Mesendoderm (in vitro differentiated cells): Measurements from ENCODE around the gene GNLY.
"Not testable (repeated sequence)": the region's sequence is repeated elsewhere in the genome, so short reads cannot be mapped to it uniquely, and the experiment has no call there.

Experiments
- DNase-seq: peaks from one replicate; pipeline ENCODE4 v3.0.0; 2013
- H2AK5ac ChIP-seq: 2 replicates; pipeline ENCODE4 v1.6.1; 2013; ENCODE audit warnings: low read length, inconsistent platforms
- H2BK120ac ChIP-seq: 2 replicates; pipeline ENCODE4 v1.6.1; 2013; ENCODE audit warnings: low read depth, mild to moderate bottlenecking, low read length, moderate library complexity, mixed read lengths
- H2BK15ac ChIP-seq: replicated peaks from 2 replicates; pipeline ENCODE4 v1.6.1; 2013; ENCODE audit warnings: low read depth, mild to moderate bottlenecking, moderate library complexity
- H2BK5ac ChIP-seq: 2 replicates; pipeline ENCODE4 v1.6.1; 2013; ENCODE audit warnings: low read length, inconsistent platforms
- H3K18ac ChIP-seq: 2 replicates; pipeline ENCODE4 v1.6.1; 2013; ENCODE audit warnings: mild to moderate bottlenecking, low read length, mixed read lengths
- H3K23ac ChIP-seq: one replicate; pipeline ENCODE4 v1.6.1; 2013; ENCODE audit warnings: low read length
- H3K27ac ChIP-seq: 2 replicates; pipeline ENCODE4 v1.5.1; 2013; ENCODE audit warnings: low read depth, mild to moderate bottlenecking, inconsistent platforms, low read length, moderate library complexity
- H3K27me3 ChIP-seq: 2 replicates; pipeline ENCODE4 v1.6.1; 2013; ENCODE audit warnings: low read length, control low read depth, mild to moderate bottlenecking, inconsistent platforms; ENCODE audit not compliant: insufficient read depth, poor library complexity
- H3K36me3 ChIP-seq: 2 replicates; pipeline ENCODE4 v1.6.1; 2013; ENCODE audit warnings: low read length, inconsistent platforms; ENCODE audit not compliant: control insufficient read depth, insufficient read depth
- H3K4ac ChIP-seq: one replicate; pipeline ENCODE4 v1.6.1; 2013; ENCODE audit warnings: low read depth, mild to moderate bottlenecking, low read length, moderate library complexity
- H3K4me1 ChIP-seq: 2 replicates; pipeline ENCODE4 v1.6.1; 2013; ENCODE audit warnings: low read depth, low read length, inconsistent platforms; ENCODE audit not compliant: control insufficient read depth
- H3K4me2 ChIP-seq: 2 replicates; pipeline ENCODE4 v1.6.1; 2013; ENCODE audit warnings: low read length
- H3K4me3 ChIP-seq: 2 replicates; pipeline ENCODE4 v1.5.1; 2013; ENCODE audit warnings: mild to moderate bottlenecking, low read length
- H3K56ac ChIP-seq: one replicate; pipeline ENCODE4 v1.6.1; 2013; ENCODE audit warnings: low read length
- H3K79me1 ChIP-seq: 2 replicates; pipeline ENCODE4 v1.6.1; 2013; ENCODE audit warnings: low read length, inconsistent platforms
- H3K79me2 ChIP-seq: 2 replicates; pipeline ENCODE4 v1.6.1; 2013; ENCODE audit warnings: mild to moderate bottlenecking, low read length; ENCODE audit not compliant: control insufficient read depth, insufficient read depth
- H3K9ac ChIP-seq: 2 replicates; pipeline ENCODE4 v1.6.1; 2013; ENCODE audit warnings: low read length, inconsistent platforms
- H4K5ac ChIP-seq: one replicate; pipeline ENCODE4 v1.6.1; 2013; ENCODE audit warnings: low read length
- H4K8ac ChIP-seq: one replicate; pipeline ENCODE4 v1.6.1; 2013; ENCODE audit warnings: low read depth, mild to moderate bottlenecking, control low read depth, low read length, moderate library complexity
- WGBS: extraction: QIAGEN DNeasy Blood & Tissue Kit; methylation state at CpG from one replicate; pipeline ENCODE4 v1.1.7; 2013; ENCODE audit warnings: low lambda C conversion rate, missing lambda C conversion rate; ENCODE audit not compliant: insufficient coverage; ENCODE audit errors: extremely low coverage; 5-methylcytosine and 5-hydroxymethylcytosine counted together

GNLY gene

GRCh38 chr2:85655961-85656417 lies 38.2 kb upstream of the GNLY start:
- no peak overlapping the region for H2BK5ac ChIP-seq
- no peak overlapping the region for H4K5ac ChIP-seq
- no peak overlapping the region for H2BK120ac ChIP-seq
- H3K79me1 ChIP-seq, result no peaks in the 10 kb centered on the region
- no peak overlapping the region for H3K9ac ChIP-seq
- no peaks in the 10 kb centered on the region for H3K27me3 ChIP-seq
- H3K18ac ChIP-seq, result no peak overlapping the region
- no CpG with 5 or more reads among the region's 7 CpGs for whole genome bisulfite sequencing
- no peak overlapping the region for H3K4ac ChIP-seq
- no peak overlapping the region for H4K8ac ChIP-seq
- no peak for DNase-seq
- no peak overlapping the region for H3K56ac ChIP-seq
- peaks cover 4% of the 10 kb centered on the region for H3K36me3 ChIP-seq
- H3K27ac ChIP-seq, result no peak overlapping the region
- H2BK15ac ChIP-seq, result no peak overlapping the region
- H3K4me2 ChIP-seq, result no peak overlapping the region
- no peaks in the 10 kb centered on the region for H3K79me2 ChIP-seq
- no peaks in the 10 kb centered on the region for H3K4me1 ChIP-seq
- no peak overlapping the region for H2AK5ac ChIP-seq
- H3K23ac ChIP-seq, result no peak overlapping the region
- H3K4me3 ChIP-seq, result no peak overlapping the region

GRCh38 chr2:85656468-85656867 lies 37.7 kb upstream of the GNLY start:
- no peak for DNase-seq
- H3K27ac ChIP-seq, result no peak overlapping the region
- no peak overlapping the region for H4K8ac ChIP-seq
- no peak overlapping the region for H2AK5ac ChIP-seq
- no peak overlapping the region for H2BK5ac ChIP-seq
- no peak overlapping the region for H3K18ac ChIP-seq
- no peak overlapping the region for H3K9ac ChIP-seq
- H3K79me1 ChIP-seq, result no peaks in the 10 kb centered on the region
- H3K27me3 ChIP-seq, result no peaks in the 10 kb centered on the region
- no peak overlapping the region for H3K4me3 ChIP-seq
- H3K4me1 ChIP-seq, result no peaks in the 10 kb centered on the region
- peaks cover 2% of the 10 kb centered on the region for H3K36me3 ChIP-seq
- no peaks in the 10 kb centered on the region for H3K79me2 ChIP-seq
- no peak overlapping the region for H3K23ac ChIP-seq
- no peak overlapping the region for H2BK120ac ChIP-seq
- no CpG with 5 or more reads among the region's 3 CpGs for WGBS
- H2BK15ac ChIP-seq, result no peak overlapping the region
- H3K4me2 ChIP-seq, result no peak overlapping the region
- H3K4ac ChIP-seq, result no peak overlapping the region
- no peak overlapping the region for H3K56ac ChIP-seq
- H4K5ac ChIP-seq, result no peak overlapping the region

GRCh38 chr2:85657399-85657798 lies 36.8 kb upstream of the GNLY start:
- H3K4me1 ChIP-seq, H3K4me2 ChIP-seq, H3K56ac ChIP-seq, H2BK120ac ChIP-seq, H3K36me3 ChIP-seq, H3K79me1 ChIP-seq, DNase-seq, H3K79me2 ChIP-seq, H3K18ac ChIP-seq, H3K27ac ChIP-seq, H2BK5ac ChIP-seq, H3K4ac ChIP-seq, H3K27me3 ChIP-seq, H4K8ac ChIP-seq, H2BK15ac ChIP-seq, H4K5ac ChIP-seq, H2AK5ac ChIP-seq, H3K23ac ChIP-seq, H3K4me3 ChIP-seq, H3K9ac ChIP-seq: not testable (repeated sequence)
- no CpG with 5 or more reads among the region's 4 CpGs for WGBS

- WGBS, result no CpG with 5 or more reads among the region's 13 CpGs
- no peak overlapping the region for H3K18ac ChIP-seq
- no peak overlapping the region for H2AK5ac ChIP-seq
- no peaks in the 10 kb centered on the region for H3K79me2 ChIP-seq
- no peaks in the 10 kb centered on the region for H3K36me3 ChIP-seq
- no peak overlapping the region for H2BK15ac ChIP-seq
- H2BK5ac ChIP-seq, result no peak overlapping the region
- no peak overlapping the region for H3K23ac ChIP-seq
- H3K27ac ChIP-seq, result no peak overlapping the region
- H3K9ac ChIP-seq, result no peak overlapping the region
- DNase-seq, result no peak
- H3K27me3 ChIP-seq, result no peaks in the 10 kb centered on the region
- no peak overlapping the region for H2BK120ac ChIP-seq
- H4K8ac ChIP-seq, result no peak overlapping the region
- H4K5ac ChIP-seq, result no peak overlapping the region
- H3K79me1 ChIP-seq, result no peaks in the 10 kb centered on the region
- no peak overlapping the region for H3K4ac ChIP-seq
- H3K4me2 ChIP-seq, result no peak overlapping the region
- peaks cover 2% of the 10 kb centered on the region for H3K4me1 ChIP-seq
- no peak overlapping the region for H3K4me3 ChIP-seq
- H3K56ac ChIP-seq, result no peak overlapping the region
Measured at GRCh38 chr2:85659324-85659981, 34.7 kb upstream of the GNLY start.

- H2BK15ac ChIP-seq, H3K4me3 ChIP-seq, H3K56ac ChIP-seq, H3K23ac ChIP-seq, H3K4me2 ChIP-seq, DNase-seq, H2BK120ac ChIP-seq, H3K4me1 ChIP-seq, H3K79me1 ChIP-seq, H3K4ac ChIP-seq, H3K79me2 ChIP-seq, H4K8ac ChIP-seq, H4K5ac ChIP-seq, H3K9ac ChIP-seq, H3K27ac ChIP-seq, H3K18ac ChIP-seq, H2BK5ac ChIP-seq, H3K27me3 ChIP-seq, H3K36me3 ChIP-seq, H2AK5ac ChIP-seq: not testable (repeated sequence)
- no CpG with 5 or more reads among the region's 11 CpGs for WGBS
Measured at GRCh38 chr2:85660301-85660700, 33.9 kb upstream of the GNLY start.

- no peak overlapping the region for H3K56ac ChIP-seq
- H3K36me3 ChIP-seq, result no peaks in the 10 kb centered on the region
- no peak overlapping the region for H3K4ac ChIP-seq
- H3K27me3 ChIP-seq, result no peaks in the 10 kb centered on the region
- WGBS, result no CpG with 5 or more reads among the region's 7 CpGs
- no peak overlapping the region for H2BK5ac ChIP-seq
- H3K79me1 ChIP-seq, result no peaks in the 10 kb centered on the region
- no peak for DNase-seq
- no peak overlapping the region for H3K18ac ChIP-seq
- no peak overlapping the region for H3K4me3 ChIP-seq
- no peak overlapping the region for H4K8ac ChIP-seq
- no peak overlapping the region for H2AK5ac ChIP-seq
- no peak overlapping the region for H3K27ac ChIP-seq
- H3K4me2 ChIP-seq, result no peak overlapping the region
- no peak overlapping the region for H2BK15ac ChIP-seq
- no peaks in the 10 kb centered on the region for H3K79me2 ChIP-seq
- no peak overlapping the region for H3K23ac ChIP-seq
- no peak overlapping the region for H3K9ac ChIP-seq
- H4K5ac ChIP-seq, result no peak overlapping the region
- no peak overlapping the region for H2BK120ac ChIP-seq
- peaks cover 2% of the 10 kb centered on the region for H3K4me1 ChIP-seq
Measured at GRCh38 chr2:85660725-85661124, 33.4 kb upstream of the GNLY start.
